ENCODE data around the gene GLRA1.
"Not testable (repeated sequence)": the region's sequence is repeated elsewhere in the genome, so short reads cannot be mapped to it uniquely, and the experiment has no call there.

Gene GLRA1

GRCh38 chr5:151886546-151887275, 37.9 kb downstream of the GLRA1 start:
- DNase-seq (ENCODE audit: insufficient read length, low spot score) (no peak), FAIRE-seq (no peak)

- no peak for DNase-seq (ENCODE audit: insufficient read length, low spot score)
These were observed 39.3 kb downstream of the GLRA1 start for GRCh38 chr5:151885138-151885908.

GRCh38 chr5:151881621-151882225, 42.9 kb downstream of the GLRA1 start:
- FAIRE-seq (no peak), DNase-seq (ENCODE audit: insufficient read length, low spot score) (no peak)

More at GRCh38 chr5:151885138-151885908, 39.3 kb downstream of the GLRA1 start:
- no peak for FAIRE-seq

- DNase-seq (ENCODE audit: insufficient read length, low spot score) = no peak
- FAIRE-seq = no peak
These were observed 44.3 kb downstream of the GLRA1 start for GRCh38 chr5:151880324-151880723.

- DNase-seq (ENCODE audit: insufficient read length, low spot score) = no peak
- FAIRE-seq = no peak
These were observed 51.0 kb downstream of the GLRA1 start for GRCh38 chr5:151873701-151874100.

GRCh38 chr5:151872701-151873100, 52.0 kb downstream of the GLRA1 start:
- DNase-seq (ENCODE audit: insufficient read length, low spot score) (no peak), FAIRE-seq (no peak)

GRCh38 chr5:151870820-151871219, 53.8 kb downstream of the GLRA1 start:
- DNase-seq (ENCODE audit: insufficient read length, low spot score) = no peak
- FAIRE-seq = no peak

GRCh38 chr5:151870271-151870670, 54.4 kb downstream of the GLRA1 start:
- FAIRE-seq (no peak), DNase-seq (ENCODE audit: insufficient read length, low spot score) (no peak)

GRCh38 chr5:151869843-151870242, 54.8 kb downstream of the GLRA1 start:
- FAIRE-seq (no peak), DNase-seq (ENCODE audit: insufficient read length, low spot score) (no peak)

GRCh38 chr5:151868451-151868850, 56.2 kb downstream of the GLRA1 start:
- DNase-seq (ENCODE audit: insufficient read length, low spot score) = no peak
- no peak for FAIRE-seq

- no peak for FAIRE-seq
These were observed 60.4 kb downstream of the GLRA1 start for GRCh38 chr5:151864061-151864748.

GRCh38 chr5:151863566-151863965, 61.1 kb downstream of the GLRA1 start:
- no peak for FAIRE-seq
- no peak for DNase-seq (ENCODE audit: insufficient read length, low spot score)

More at GRCh38 chr5:151864061-151864748, 60.4 kb downstream of the GLRA1 start:
- no peak for DNase-seq (ENCODE audit: insufficient read length, low spot score)

GRCh38 chr5:151862811-151863472, 61.7 kb downstream of the GLRA1 start:
- no peak for DNase-seq (ENCODE audit: insufficient read length, low spot score)
- no peak for FAIRE-seq

- FAIRE-seq; DNase-seq (ENCODE audit: insufficient read length, low spot score): not testable (repeated sequence)
These were observed 63.8 kb downstream of the GLRA1 start for GRCh38 chr5:151860867-151861266.

- DNase-seq (ENCODE audit: insufficient read length, low spot score) (no peak), FAIRE-seq (no peak)
These were observed 67.8 kb downstream of the GLRA1 start for GRCh38 chr5:151856861-151857260.

- FAIRE-seq = no peak
- no peak for DNase-seq (ENCODE audit: insufficient read length, low spot score)
These were observed 69.0 kb downstream of the GLRA1 start for GRCh38 chr5:151855701-151856100.

GRCh38 chr5:151847871-151848270, 76.8 kb downstream of the GLRA1 start:
- FAIRE-seq (no peak), DNase-seq (ENCODE audit: insufficient read length, low spot score) (no peak)

GRCh38 chr5:151846765-151847164, 77.9 kb downstream of the GLRA1 start:
- DNase-seq (ENCODE audit: insufficient read length, low spot score) (no peak), FAIRE-seq (no peak)

- FAIRE-seq; DNase-seq (ENCODE audit: insufficient read length, low spot score): not testable (repeated sequence)
These were observed 91.8 kb downstream of the GLRA1 start for GRCh38 chr5:151832843-151833242.

- FAIRE-seq = no peak
- no peak for DNase-seq (ENCODE audit: insufficient read length, low spot score)
These were observed 95.3 kb downstream of the GLRA1 start for GRCh38 chr5:151829370-151829769.
